OCI-LY3 (cell line): ENCODE results near the gene KPNB1.
A peak's percentile ranks its signal among the peaks of the same experiment; 100 is the strongest.

Source experiments
- H2AFZ ChIP-seq: fragments of 200-600, 300-600 bp; shearing (Covaris generic); 2 replicates; pipeline ENCODE4 v1.6.0; 2014; ENCODE audit warnings: antibody characterized with exemption, low read depth, low read length
- H3K27ac ChIP-seq: fragments of 200-600, 300-600 bp; sonication (generic); 2 replicates; pipeline ENCODE4 v1.5.1; 2014; ENCODE audit warnings: mild to moderate bottlenecking, low read length, moderate library complexity, mixed read lengths
- H3K27me3 ChIP-seq: fragments of 200-600, 300-600 bp; sonication (generic); 2 replicates; pipeline ENCODE4 v1.6.1; 2014; ENCODE audit warnings: low read depth, low read length, mixed read lengths
- H3K36me3 ChIP-seq: fragments of 200-600, 300-600 bp; sonication (generic); replicated peaks from 2 replicates; pipeline ENCODE3; 2014; ENCODE audit warnings: low read depth, low read length, mixed read lengths
- H3K4me1 ChIP-seq: fragments of 300-600, 200-600 bp; sonication (generic); 2 replicates; pipeline ENCODE4 v1.6.1; 2014; ENCODE audit warnings: low read length, mixed read lengths
- H3K4me2 ChIP-seq: fragments of 200-600, 300-600 bp; sonication (generic); 2 replicates; pipeline ENCODE4 v1.6.1; 2014; ENCODE audit warnings: low read length, mixed read lengths
- H3K4me3 ChIP-seq: fragments of 300-600, 200-600 bp; sonication (generic); 2 replicates; pipeline ENCODE4 v1.5.1; 2014; ENCODE audit warnings: antibody characterized with exemption, mild to moderate bottlenecking, low read length, moderate library complexity
- H3K79me2 ChIP-seq: fragments of 300-600, 200-600 bp; shearing (Covaris generic); 2 replicates; pipeline ENCODE4 v1.6.1; 2014; ENCODE audit warnings: mild to moderate bottlenecking, low read length, mixed read lengths
- H3K9ac ChIP-seq: fragments of 300-600, 200-600 bp; shearing (Covaris generic); 2 replicates; pipeline ENCODE4 v1.6.0; 2014; ENCODE audit warnings: mild to moderate bottlenecking, low read length, moderate library complexity
- H3K9me3 ChIP-seq: fragments of 200-600, 300-600 bp; shearing (Covaris generic); 2 replicates; pipeline ENCODE4 v1.6.1; 2014; ENCODE audit warnings: low read length, mixed read lengths; ENCODE audit not compliant: insufficient read depth
- H4K20me1 ChIP-seq: fragments of 200-600, 300-600 bp; sonication (generic); 2 replicates; pipeline ENCODE4 v1.6.1; 2016; ENCODE audit warnings: low read length, mixed read lengths; ENCODE audit not compliant: insufficient read depth
- CTCF ChIP-seq: fragments of 200-600, 300-600 bp; sonication (generic); IDR thresholded peaks from 2 replicates; pipeline ENCODE4 v1.5.1; 2014; ENCODE audit warnings: antibody characterized with exemption, low read length, low read depth
- EZH2phosphoT487 ChIP-seq: fragments of 200-600 bp; shearing (Covaris generic); IDR thresholded peaks from 2 replicates; pipeline ENCODE4 v1.6.1; 2018; ENCODE audit warnings: antibody characterized with exemption, mixed run types, low read depth

KPNB1 gene

GRCh38 chr17:47717979-47718621 is 68.4 kb downstream of the KPNB1 start:
- TF ChIP-seq EZH2phosphoT487 (no peak), CTCF (no peak)
- H4K20me1 ChIP-seq, result peaks cover 24% of the 10 kb centered on the region; the same call in 1 of the 2 replicates
- no peak overlapping the region for H3K27ac ChIP-seq
- H3K4me1 ChIP-seq, result peaks cover 86% of the 10 kb centered on the region
- H2AFZ ChIP-seq, result no peak overlapping the region
- no peaks in the 10 kb centered on the region for H3K36me3 ChIP-seq
- no peaks in the 10 kb centered on the region for H3K9me3 ChIP-seq
- no peak overlapping the region for H3K4me3 ChIP-seq
- H3K79me2 ChIP-seq, result no peaks in the 10 kb centered on the region
- H3K4me2 ChIP-seq, result peak overlapping the region; percentile 83
- peaks cover 87% of the 10 kb centered on the region for H3K27me3 ChIP-seq
- no peak overlapping the region for H3K9ac ChIP-seq

- Histone ChIP-seq H4K20me1 (peaks cover 23% of the 10 kb centered on the region; the same call in 1 of the 2 replicates), H3K36me3 (no peaks in the 10 kb centered on the region), H3K79me2 (no peaks in the 10 kb centered on the region), H3K4me1 (peaks cover 84% of the 10 kb centered on the region), H3K4me2 (peak overlapping the region; percentile 83), H3K27me3 (peaks cover 86% of the 10 kb centered on the region), H3K9ac (no peak overlapping the region), H3K9me3 (no peaks in the 10 kb centered on the region), H3K4me3 (no peak overlapping the region), H3K27ac (no peak overlapping the region), H2AFZ (no peak overlapping the region)
- no peak for TF ChIP-seq CTCF
- TF ChIP-seq EZH2phosphoT487, result no peak
Measured at GRCh38 chr17:47718634-47719405, 69.1 kb downstream of the KPNB1 start.

- Histone ChIP-seq H3K36me3 (no peaks in the 10 kb centered on the region), H3K27ac (no peak overlapping the region), H3K4me1 (peaks cover 76% of the 10 kb centered on the region), H2AFZ (no peak overlapping the region), H3K9me3 (no peaks in the 10 kb centered on the region), H3K4me3 (0 out of 2 replicates have a peak overlapping the region, but pooled peaks have one; percentile 1), H4K20me1 (peaks cover 27% of the 10 kb centered on the region; the same call in 1 of the 2 replicates), H3K4me2 (peak overlapping the region; percentile 83), H3K79me2 (no peaks in the 10 kb centered on the region), H3K9ac (no peak overlapping the region), H3K27me3 (peaks cover 86% of the 10 kb centered on the region)
- TF ChIP-seq CTCF, result no peak
- TF ChIP-seq EZH2phosphoT487, result no peak
Measured at GRCh38 chr17:47719411-47720152, 69.9 kb downstream of the KPNB1 start.

- Histone ChIP-seq H3K9ac (no peak overlapping the region), H3K79me2 (no peaks in the 10 kb centered on the region), H4K20me1 (peaks cover 28% of the 10 kb centered on the region; the same call in 1 of the 2 replicates), H3K27me3 (peaks cover 86% of the 10 kb centered on the region), H3K9me3 (no peaks in the 10 kb centered on the region), H3K4me1 (peaks cover 70% of the 10 kb centered on the region), H3K27ac (no peak overlapping the region), H3K36me3 (no peaks in the 10 kb centered on the region), H3K4me2 (peak overlapping the region; percentile 61; the same call in 1 of the 2 replicates), H3K4me3 (no peak overlapping the region), H2AFZ (no peak overlapping the region)
- TF ChIP-seq CTCF (no peak), EZH2phosphoT487 (no peak)
Measured at GRCh38 chr17:47720196-47720595, 70.5 kb downstream of the KPNB1 start.
